GM12865 (cell line): ENCODE measurements around the gene LCE1D.

Source experiments
- DNase-seq: peaks from one replicate; pipeline ENCODE4 v3.0.0; 2010; ENCODE audit warnings: low read depth
- H3K4me3 ChIP-seq: 2 replicates; pipeline ENCODE4 v1.5.1; 2011; ENCODE audit warnings: mild to moderate bottlenecking, low read depth, low read length, control low read depth
- TF ChIP-seq, protein P1 (sequence below): IDR thresholded peaks from 2 replicates; pipeline ENCODE4 v1.5.1; 2011; ENCODE audit warnings: low read length, control low read depth, low read depth, inconsistent platforms; ENCODE audit not compliant: insufficient read depth; ENCODE audit errors: missing control alignments

The LCE1D gene

DNA sequence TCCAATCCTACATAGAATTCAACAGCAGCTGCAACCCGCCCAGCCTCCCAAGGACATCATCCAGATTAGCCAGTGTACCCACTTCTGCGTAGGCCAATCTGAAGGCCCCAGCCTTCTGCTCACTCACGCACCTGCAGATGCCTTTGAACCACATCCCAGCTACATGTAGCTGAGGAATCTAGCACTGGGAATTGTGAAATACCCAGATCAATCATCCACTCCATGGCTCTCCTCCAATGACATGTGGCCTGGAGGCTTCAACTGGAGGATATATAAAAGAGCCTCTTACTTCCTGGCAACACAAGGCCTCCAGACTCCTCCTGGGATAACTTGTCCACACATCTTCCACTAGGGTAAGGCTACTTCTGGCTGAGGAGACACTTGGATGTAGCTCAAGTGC is 46.0 kb downstream of the LCE1D start, which contains the start of gene LCE6A:
Gene LCE6A, plus strand, starts transcription at position 301 of the 400 bp plus-strand sequence. CDS start 665 bp downstream, outside the sequence.
- TF ChIP-seq, protein P1, sequence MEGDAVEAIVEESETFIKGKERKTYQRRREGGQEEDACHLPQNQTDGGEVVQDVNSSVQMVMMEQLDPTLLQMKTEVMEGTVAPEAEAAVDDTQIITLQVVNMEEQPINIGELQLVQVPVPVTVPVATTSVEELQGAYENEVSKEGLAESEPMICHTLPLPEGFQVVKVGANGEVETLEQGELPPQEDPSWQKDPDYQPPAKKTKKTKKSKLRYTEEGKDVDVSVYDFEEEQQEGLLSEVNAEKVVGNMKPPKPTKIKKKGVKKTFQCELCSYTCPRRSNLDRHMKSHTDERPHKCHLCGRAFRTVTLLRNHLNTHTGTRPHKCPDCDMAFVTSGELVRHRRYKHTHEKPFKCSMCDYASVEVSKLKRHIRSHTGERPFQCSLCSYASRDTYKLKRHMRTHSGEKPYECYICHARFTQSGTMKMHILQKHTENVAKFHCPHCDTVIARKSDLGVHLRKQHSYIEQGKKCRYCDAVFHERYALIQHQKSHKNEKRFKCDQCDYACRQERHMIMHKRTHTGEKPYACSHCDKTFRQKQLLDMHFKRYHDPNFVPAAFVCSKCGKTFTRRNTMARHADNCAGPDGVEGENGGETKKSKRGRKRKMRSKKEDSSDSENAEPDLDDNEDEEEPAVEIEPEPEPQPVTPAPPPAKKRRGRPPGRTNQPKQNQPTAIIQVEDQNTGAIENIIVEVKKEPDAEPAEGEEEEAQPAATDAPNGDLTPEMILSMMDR = no peak

More for the DNA sequence above, 46.0 kb downstream of the LCE1D start, which contains the start of gene LCE6A:
- no peak within 1 kb of the TSS for H3K4me3 ChIP-seq
- no peak for DNase-seq
